GM19455 (cell line): ENCODE results near the gene ASB14.

ENCODE experiments used
- ATAC-seq: cut with Tn5 transposase; IDR thresholded peaks from one replicate; pipeline ENCODE4 v1.9.1; 2021; ENCODE audit not compliant: unreplicated experiment

Gene ASB14

DNA sequence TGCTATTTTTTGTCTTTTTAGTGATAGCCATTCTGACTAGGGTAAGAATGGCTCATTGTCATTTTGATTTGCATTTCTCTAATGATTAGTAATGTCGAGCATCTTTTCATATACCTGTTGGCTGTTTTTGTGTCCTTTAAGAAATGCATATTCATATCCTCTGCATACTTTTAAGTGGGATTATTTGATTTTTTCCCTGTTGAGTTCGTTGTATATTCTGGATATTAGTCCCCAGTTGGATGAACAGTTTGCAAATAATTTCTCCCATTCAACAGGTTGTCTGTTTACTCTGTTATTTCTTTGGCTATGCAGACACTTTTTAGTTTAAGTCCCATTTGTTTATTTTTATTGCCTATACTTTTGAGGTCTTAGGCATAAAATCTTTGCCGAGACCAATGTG, 30.6 kb downstream of the ASB14 start:
- ATAC-seq = no peak

DNA sequence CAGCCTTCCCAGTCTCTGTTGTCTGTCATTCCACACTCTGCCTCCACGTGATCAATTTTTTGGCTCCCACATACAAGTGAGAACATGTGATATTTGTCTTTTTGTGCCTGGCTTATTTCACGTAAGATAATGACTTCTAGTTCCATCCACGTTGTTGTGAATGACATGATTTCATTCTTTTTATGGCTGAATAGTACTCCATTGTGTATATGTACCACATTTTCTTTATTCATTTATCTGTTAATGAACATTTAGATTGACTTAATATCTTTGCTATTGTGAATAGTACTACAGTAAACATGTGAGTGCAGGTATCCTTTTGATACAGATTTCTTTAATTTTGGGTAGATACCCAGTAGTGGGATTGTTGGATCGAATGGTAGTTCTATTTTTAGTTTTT, 31.4 kb downstream of the ASB14 start:
- ATAC-seq = no peak

DNA sequence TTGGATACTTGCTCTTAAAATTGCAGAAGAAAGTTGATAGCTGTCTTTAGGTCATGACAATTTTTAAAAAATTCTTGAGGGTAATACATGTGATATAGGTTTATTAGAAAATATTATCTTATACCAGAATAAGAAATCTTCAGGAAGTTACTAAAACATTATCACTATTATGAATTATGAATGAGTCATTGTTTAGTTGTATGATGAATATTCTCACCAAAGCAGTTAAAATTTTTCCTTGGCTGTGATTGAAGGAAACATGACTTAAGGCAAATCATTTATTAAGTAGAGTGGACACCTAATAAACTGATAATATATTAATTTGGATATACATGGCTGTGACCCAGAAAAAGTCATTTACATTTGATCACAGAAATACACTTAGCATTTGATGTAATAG, 34.8 kb downstream of the ASB14 start:
- no peak for ATAC-seq

DNA sequence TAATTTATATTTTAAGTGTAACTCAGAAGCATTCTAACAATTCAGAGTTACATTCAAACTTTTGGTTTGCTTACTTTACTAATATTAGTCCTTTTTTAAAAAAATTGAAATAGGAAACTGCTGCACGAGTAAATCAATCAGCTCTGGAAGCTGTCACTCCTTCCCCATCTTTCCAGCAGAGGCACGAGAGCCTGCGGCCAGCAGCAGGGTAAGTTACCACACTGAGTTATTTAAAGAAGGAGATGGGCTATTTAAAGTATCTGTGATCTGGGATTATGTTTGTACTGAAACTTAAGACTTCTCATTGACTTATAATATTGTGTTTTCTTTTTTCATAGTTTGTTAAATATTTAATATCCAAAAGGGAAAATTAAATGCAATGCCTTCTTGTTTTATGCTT, 35.6 kb downstream of the ASB14 start:
- ATAC-seq = no peak

DNA sequence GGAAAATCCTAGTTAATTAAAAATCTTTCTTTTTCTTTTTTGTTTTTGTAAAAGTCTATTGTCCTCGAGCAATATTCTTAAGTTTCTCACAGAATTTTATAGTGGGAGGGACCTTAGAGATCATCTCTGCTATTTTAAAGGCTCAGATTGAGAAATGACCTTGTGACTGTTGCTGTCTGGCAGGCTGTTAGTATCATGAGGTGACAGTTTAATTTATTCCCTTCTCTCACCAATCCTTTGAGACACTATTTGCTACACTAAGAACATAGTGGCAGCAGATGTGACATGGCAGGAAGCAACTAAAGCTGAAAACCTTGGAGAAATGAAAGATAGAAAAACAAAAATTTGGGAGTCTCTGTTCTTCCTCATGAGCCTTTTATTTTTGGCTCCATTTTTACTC, 40.1 kb downstream of the ASB14 start:
- no peak for ATAC-seq

DNA sequence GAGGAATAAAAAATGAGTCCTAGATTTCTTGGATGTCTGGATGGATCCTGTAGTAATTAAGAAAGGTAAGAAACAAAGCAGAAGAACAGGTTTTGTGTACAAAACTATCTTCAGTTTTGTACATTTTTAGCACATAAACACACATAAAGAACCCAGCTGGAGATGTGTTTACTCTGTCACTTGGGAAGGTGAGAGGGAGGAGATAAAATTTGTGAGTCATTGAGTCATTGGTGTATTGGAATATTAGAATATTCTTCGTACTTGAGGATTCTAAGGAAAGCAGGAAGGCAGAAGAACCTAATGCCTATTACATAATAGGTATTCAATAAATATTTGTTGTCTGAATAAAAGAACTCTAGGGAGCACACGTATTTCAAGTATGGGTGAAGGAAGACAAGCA, 47.5 kb downstream of the ASB14 start:
- no peak for ATAC-seq

DNA sequence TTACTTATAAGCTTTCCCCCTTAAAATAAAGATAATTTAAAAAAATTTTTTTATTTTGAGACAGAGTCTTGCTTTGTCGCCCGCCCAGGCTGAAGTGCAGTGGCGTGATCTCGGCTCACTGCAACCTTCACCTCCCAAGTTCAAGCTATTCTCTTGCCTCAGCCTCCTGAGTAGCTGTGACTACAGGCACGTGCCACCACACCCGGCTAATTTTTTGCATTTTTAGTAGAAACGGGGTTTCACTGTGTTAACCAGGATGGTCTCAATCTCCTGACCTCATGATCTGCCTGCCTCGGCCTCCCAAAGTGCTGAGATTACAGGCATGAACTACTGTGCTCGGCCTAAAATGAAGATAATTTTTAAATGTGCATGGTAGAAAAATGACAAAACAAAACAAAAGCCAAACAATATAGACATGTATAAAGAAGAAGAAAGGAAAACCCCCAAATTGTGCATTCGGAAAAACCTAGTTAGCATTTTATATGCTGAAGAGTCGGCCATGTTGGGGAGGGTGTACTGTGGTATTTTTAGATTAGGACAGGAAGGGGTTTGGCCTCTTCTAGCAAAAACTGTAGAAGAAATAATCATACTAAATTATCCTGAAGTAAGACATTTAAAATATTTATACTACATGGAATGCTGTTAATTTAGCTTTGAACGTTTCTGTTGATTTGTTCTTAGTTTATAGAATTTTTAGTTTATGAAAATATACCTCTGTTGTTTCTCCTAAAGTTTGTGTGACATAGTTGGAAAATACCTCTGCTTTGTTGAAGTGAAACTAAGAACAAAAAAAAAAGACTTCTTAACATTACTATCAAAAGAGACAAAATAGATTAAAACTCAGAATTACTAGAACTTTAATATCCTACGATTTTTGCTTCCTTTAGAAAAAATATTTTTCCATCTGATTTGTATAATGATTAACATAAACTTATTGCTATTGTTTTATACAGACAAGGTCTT, 57.6 kb downstream of the ASB14 start:
- ATAC-seq = no peak

DNA sequence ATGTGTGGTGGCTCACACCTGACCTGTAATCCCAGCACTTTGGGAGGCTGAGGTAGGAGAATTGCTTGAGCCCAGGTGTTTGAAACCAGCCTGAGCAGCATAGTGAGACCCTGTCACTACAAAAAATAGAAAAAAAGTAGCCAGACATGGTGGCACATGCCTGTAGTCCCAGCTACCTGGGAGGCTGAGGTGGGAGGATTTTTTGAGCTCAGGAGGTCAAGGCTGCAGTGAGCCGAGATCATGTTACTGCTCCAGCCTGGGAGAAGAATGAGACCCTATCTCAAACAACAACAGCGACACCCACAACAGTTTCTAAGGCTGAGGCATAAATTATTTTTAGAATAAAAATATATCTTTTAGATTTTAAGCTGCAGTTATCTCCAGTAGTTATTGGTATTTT, 58.7 kb downstream of the ASB14 start:
- no peak for ATAC-seq

DNA sequence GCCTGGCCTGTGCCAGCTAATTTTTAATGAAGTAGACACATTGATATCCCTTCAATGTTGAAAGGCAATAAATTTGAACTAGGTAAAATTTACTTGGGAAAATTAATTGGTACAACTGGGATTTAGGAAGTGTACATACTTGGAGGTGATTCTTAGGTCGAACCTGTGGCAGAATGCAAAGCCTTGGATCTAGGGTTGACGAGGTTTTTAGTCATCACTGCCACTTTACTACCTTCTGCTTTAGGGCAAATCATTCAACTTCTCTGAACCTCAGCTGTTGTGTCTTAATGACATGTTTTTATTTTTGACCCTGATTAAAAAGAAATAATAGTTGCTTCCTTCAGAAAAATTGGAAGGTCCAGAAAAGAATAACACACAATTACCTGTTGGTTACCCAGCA, 62.5 kb downstream of the ASB14 start:
- ATAC-seq = no peak

DNA sequence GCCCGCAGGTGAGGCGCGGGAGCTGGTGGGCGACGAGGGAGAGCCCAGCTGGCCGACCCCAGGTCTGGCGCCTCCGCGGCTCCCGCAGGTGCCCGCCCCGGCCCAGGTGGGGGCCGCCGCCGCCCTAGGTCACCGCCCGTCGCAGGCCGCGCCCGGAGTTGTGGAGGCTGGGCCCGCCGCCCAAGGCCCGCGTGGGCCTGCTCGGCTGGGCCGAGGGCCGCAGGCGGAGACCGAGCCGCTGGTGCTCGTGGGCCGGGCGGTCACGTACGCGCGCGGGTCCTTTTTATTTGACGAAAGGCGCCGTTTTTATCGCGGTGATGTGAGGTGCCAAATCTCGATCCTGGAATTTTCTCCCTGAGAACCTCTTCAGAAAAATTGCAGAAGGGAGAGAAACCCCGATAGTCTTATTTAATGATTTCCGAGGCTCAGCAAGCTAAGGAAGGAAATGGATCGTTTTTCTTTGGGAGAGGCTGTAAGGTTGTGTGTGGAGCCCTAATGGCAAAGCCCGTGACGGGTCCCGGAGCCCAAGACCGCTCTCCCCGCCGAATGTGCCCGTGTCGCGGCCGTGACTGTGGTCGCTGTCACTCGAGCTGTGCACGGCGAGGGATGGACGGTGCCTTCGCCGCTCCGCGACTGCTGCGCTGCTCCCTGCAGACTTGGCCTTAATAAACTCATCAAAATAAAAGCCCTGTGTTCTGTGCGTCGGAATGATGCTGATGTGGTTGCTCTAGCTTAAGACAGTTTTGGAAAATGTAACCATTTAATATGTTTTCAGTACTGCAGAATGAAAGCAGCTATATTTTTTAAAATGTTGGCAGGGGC, 64.3 kb downstream of the ASB14 start:
- ATAC-seq = peak; percentile 47

DNA sequence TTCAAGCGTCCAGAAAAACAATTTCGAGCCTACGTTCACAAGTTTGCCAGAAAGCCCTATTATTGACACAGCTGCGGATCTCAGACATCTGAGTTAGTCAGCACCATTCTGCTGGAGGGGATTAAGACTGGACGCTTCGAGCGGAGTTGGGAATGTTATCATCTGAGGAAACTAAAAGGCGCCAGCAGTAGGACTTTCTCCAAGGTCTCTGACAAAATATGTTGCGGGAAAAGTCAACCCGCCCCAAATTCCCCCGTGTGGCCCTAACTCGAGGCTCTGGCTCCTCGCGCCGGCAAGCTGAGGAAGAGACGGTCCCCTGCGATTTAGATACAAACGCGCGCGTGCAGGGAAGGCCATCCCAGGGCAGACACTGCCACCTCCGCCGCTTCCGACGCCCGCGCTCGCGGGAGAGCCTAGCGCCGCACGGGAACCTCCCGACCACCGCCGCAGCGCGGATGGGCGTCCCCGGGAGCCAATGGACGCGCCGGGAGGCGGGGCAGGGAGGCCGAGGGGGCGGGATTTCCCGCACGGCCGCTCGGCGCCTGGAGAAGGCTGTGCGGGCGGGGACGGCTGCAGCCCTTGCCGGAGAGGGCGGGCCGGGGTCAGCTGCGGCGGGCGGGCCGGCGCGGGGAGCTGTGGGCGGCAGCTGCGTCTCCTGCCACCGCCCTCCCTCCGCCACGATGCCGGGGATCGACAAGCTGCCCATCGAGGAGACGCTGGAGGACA, 65.1 kb downstream of the ASB14 start, which contains the start of gene APPL1:
Gene APPL1, plus strand, starts transcription at position 526 of the 726 bp plus-strand sequence. Its CDS starts 155 bp downstream, at position 681.
- peak; percentile 93 for ATAC-seq

DNA sequence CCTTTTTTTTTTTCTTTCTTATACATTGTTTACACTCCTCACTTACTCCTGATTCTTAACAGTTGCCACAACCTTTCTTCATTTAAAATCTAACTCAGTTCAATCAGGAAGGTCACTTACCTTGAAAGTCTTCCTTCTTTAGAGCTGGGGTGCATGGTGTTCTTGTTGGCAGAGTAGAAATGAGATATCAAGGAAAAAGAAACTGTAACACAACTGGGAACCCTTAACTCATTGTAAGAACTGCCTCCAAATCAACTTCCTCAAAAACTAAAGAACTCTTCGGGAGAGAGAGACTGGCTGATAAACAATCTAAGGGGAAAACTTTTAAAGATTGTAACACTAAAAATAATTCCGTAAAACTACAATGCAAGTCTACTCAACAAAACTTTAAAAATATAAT, 66.3 kb downstream of the ASB14 start:
- no peak for ATAC-seq

DNA sequence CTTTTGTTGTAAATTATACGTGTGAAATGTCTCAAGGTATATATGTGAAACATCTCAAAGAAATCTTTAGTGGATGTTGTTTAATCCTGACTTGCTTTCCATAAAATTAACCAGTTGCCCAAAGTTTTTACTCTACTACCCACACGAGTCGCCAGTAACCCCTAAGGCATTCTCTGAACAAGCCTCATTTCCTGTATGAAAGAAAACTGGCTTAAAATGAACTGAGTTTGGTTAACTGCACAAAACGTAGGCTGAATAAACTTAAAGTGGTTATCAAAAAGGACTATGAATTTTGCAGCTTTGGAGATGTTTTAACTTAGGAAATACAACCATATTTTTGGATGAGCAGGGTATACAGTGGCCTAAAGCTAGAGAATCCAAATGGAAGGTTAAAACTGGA, 67.6 kb downstream of the ASB14 start:
- no peak for ATAC-seq

DNA sequence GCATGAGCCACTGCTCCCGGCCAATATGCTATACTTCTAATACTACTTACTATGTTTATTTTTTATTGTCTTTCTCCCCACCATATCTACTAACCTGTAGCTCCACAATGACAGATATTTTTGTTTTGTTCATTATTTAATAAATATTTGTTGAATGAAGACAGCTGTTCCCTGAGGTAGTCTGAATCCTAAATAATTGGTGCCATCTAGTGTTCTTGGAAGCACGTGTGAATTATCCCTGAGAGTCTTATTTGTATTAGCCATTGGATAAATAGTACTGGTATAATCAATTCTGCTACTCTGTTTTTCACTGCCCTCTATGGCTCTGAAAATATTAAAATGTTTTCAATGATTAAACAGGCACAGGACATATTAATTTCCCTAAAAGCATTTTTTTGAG, 70.6 kb downstream of the ASB14 start:
- no peak for ATAC-seq
